ENCODE measurements around the gene RFC4.
"Not testable (repeated sequence)": the region's sequence is repeated elsewhere in the genome, so short reads cannot be mapped to it uniquely, and the experiment has no call there.

Gene RFC4

GRCh38 chr3:186806089-186807055, at the start of gene RFC4:
Gene RFC4, minus strand, starts transcription at chr3:186806482. Its CDS starts 1,769 bp downstream, at chr3:186804713.
- no peak for DNase-seq (ENCODE audit: low read depth)

DNA sequence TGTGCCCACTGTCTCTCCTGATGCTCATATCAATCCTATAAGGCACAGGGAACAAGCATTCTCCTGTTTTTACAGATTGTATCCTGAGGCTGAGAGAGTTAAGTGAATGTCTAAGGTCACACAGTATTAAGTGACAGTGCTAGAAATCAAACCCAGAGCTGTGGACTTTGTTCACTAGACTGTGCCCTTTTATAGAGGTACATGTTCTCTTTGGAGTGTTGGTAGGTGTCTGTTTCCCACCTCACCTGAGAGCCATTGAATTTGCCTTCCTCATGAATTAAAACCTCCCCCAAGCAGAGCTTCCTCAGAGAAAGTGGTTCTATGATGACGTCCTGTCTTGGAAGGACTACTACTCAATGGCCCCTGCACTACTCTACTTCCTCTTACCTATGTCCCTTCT, 48.7 kb upstream of the RFC4 start:
- no peak for DNase-seq (ENCODE audit: low read depth)

GRCh38 chr3:186854146-186854545, 47.9 kb upstream of the RFC4 start:
- DNase-seq (ENCODE audit: low read depth), result no peak

DNA sequence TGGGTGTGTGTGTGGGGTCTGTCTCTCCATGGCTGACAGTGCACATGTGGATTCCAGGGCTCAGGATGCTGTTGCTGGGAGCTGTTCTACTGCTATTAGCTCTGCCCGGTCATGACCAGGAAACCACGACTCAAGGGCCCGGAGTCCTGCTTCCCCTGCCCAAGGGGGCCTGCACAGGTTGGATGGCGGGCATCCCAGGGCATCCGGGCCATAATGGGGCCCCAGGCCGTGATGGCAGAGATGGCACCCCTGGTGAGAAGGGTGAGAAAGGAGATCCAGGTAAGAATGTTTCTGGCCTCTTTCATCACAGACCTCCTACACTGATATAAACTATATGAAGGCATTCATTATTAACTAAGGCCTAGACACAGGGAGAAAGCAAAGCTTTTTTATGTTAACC, 46.7 kb upstream of the RFC4 start:
- no peak for DNase-seq (ENCODE audit: low read depth)

GRCh38 chr3:186851835-186852234, 45.6 kb upstream of the RFC4 start:
- not testable (repeated sequence) for DNase-seq (ENCODE audit: low read depth)

- DNase-seq (ENCODE audit: low read depth), result no peak
Observed at GRCh38 chr3:186849374-186849975, 43.2 kb upstream of the RFC4 start.

DNA sequence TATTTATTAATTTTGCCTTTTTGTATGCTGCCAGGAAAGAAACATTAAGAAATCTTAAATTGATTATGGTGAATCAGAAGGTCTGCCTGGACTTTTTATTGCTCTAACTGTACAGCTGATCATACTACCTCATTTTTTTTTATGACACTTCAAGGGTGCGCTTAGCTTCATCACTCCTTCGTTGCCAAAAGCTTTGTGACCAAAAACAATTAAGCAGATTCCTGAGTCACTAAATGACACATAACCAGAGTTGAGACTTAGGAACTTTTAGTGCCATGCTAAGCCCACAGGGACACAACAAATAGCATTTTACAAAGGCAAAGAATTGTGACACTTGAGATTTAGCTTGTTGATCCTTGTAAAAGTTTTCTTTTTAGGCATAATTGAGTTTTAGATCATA, 41.2 kb upstream of the RFC4 start:
- no peak for DNase-seq (ENCODE audit: low read depth)

DNA sequence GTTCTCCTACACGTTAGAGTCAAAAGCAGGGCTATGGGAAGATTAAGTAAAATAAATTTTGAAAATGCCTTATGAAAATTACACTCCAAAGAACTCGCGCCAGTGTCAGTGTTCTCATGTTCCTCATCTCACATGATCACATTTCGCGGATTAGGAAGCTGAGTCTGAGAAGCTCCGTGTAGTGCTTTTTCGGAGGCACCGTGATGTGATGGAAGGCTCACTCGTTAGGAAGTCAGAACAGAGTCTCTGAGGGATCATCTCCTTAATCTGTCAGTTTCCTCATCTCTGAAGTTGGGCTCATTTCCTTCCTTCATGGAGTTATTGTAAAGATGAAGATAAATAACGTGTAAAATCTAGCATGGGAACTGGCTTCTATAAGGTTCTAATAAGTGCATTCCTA, 39.5 kb upstream of the RFC4 start:
- DNase-seq (ENCODE audit: low read depth), result no peak

- no peak for DNase-seq (ENCODE audit: low read depth)
Observed at GRCh38 chr3:186844908-186845307, 38.6 kb upstream of the RFC4 start.

- DNase-seq (ENCODE audit: low read depth), result no peak
Observed at GRCh38 chr3:186843039-186843432, 36.8 kb upstream of the RFC4 start.

DNA sequence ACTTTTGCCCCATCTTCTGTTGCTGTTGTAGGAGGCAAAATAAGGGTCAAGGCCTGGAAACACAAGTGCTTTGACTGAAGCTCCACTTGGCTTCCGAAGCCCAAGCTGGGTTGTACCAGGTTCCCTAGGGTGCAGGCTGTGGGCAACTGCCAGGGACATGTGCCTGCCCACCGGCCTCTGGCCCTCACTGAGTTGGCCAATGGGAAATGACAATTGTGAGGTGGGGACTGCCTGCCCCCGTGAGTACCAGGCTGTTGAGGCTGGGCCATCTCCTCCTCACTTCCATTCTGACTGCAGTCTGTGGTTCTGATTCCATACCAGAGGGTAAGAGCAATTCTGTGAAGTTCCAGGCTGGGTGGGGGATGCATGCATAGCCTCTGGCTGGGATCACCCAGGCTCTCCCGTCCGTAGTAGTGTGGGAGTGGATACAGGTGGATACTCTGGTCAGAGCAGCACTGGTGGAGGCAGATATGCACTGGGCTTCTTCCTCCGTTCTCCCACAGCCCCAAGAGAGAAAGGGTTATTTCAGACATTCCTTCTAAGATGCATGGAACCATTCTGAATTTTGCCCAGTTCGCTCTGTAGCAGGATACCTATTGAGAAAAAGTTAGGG, 36.2 kb upstream of the RFC4 start, which contains the start of gene ADIPOQ:
ADIPOQ (plus strand) TSS at position 285 of the 613 bp plus-strand sequence. CDS start 10,349 bp downstream, outside the sequence.
- no peak for DNase-seq (ENCODE audit: low read depth)

DNA sequence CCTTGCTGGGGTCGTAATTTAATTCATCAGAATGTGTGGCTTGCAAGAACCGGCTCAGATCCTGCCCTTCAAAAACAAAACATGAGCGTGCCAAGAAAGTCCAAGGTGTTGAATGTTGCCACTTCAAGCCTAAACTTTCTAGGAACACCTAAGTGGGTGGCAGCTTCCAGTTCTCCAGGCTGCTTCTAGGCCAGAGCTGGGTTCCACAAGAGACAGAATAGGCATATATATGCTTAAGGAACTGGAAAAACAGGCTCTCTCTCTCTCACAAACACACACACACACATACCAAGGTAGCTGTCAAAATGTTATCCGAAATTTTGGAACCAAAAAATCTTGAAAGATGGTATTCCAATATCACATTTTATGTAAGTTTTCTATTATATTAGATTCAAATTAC, 35.3 kb upstream of the RFC4 start:
- no peak for DNase-seq (ENCODE audit: low read depth)

DNA sequence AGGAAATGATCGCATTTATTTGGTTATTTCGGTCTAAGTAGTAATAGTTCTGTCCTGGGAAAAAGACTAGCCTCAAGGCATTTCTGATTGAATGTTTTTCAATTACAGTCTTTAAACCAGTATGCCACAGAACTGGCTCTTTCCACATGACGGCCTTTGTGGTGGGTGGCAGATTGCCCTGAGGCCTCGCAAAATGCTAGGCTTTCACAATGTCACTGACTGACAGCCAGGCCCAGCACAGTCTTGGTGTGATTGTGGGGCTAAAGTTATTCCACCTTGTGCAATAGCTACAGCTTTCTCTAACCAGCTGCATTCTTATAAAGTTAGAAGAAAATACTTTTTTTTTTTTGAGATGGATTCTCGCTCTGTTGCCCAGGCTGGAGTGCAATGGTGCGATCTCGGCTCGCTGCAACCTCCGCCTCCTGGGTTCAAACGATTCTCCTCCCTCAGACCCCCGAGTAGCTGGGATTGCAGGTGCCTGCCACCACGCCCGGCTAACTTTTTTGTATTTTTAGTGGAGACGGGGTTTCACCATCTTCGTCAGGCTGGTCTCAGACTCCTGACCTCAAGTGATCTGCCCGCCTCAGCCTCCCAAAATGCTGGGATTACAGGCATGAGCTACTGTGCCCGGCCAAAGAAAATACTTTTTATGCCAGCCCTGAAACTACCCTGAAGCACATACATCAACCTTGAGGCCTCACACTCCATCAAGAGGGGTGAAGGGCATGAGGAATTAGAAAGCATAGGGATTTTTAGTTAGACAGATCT, 33.8 kb upstream of the RFC4 start:
- DNase-seq (ENCODE audit: low read depth), result no peak

- DNase-seq (ENCODE audit: low read depth), result no peak
Observed at GRCh38 chr3:186832276-186832675, 26.0 kb upstream of the RFC4 start.

DNA sequence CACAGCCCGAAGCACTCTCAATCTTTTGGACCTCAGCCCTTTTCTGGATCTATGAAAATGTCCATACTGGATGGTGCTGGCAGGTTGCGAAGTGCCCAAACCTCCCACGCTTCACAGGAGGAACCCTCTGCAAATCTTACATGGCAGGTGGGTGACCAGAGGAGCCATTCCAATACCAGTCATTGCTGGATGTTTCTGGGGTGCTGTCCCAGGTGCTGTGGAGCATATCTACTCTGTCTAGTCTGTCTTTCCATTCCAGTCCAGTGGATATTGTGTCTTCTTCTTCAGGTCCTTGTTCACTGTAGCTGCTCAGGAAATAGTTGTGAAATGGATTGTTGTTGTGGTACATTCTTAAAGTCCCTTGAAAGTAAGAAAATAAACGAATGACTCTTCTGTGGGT, 25.5 kb upstream of the RFC4 start:
- no peak for DNase-seq (ENCODE audit: low read depth)

- no peak for DNase-seq (ENCODE audit: low read depth)
Observed at GRCh38 chr3:186828340-186828739, 22.1 kb upstream of the RFC4 start.

DNA sequence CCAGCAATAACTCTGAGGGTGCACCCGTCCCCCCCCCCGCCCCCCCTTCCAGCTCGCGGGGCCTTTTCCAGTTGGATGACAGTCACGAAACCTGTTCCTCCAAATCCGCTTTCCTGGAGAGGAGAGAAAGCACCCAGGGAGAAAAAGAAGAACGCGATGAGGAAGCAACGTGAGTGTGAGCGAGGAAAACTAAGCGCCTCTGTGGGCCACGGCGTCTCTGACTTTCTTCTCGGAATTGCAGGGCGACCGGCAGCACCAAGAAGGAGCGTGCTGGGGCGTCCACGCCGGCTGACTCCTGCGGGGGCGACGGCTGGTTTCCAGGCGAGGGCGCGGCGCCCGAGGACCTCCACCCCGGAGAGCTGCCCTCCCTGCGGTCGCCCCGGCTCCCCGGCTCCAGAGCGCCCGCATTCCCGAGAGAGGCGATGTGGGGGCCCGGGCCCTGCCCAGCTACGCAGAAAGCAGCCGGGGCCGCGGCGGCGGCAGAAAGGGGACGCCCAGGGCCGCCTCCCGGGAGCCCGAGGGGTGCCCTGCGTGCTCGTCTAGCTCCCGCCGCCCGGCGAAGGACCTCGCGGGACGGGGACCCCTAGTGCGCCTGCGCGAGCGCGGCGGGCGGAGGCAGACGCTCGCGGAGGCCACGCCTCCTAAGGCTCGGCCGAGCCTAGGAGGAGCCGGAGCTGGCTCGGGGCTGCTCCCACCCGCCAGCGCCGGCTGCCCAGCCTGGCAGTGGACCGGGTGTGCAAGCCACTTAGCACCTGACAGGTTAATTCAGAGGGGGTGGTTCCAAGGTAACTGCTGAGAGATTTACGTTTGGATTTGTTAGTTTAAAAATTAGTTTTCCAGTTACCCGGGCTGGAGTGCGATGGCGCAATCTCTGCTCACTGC, 20.9 kb upstream of the RFC4 start:
- peak; percentile 40 for DNase-seq (ENCODE audit: low read depth)

GRCh38 chr3:186826410-186826975, 20.2 kb upstream of the RFC4 start:
- no peak for DNase-seq (ENCODE audit: low read depth)

DNA sequence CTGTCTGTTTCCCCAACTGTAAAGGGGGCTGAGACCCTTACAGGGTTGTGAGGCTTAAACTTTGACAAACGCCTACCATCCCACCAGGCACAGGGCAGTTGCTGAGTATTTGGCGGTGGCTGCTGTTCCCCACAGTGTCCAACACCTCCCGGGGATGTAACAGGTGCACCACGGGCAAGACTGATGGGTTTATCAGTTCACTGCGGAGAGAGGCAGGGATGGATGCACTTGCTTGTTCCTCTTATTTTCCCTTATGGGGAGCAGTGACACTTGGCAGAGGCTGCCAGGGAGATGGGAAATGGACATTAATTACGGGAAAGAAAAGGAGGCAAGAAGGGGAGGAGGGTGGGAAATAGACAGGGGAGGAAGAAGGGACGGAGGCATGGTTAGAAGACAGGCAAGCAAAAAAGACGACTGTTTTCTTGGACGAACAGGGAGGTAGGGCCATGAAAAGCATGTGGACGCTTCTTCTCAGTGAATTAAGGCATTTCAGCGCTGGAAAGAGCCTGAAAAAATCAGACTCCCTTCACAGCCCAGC, 19.7 kb upstream of the RFC4 start:
- DNase-seq (ENCODE audit: low read depth), result no peak

GRCh38 chr3:186825294-186825821, 19.1 kb upstream of the RFC4 start:
- no peak for DNase-seq (ENCODE audit: low read depth)

Data from CMK (cell line).